Endothelial cell of umbilical vein (primary cell): Measurements from ENCODE around the gene SAP130. TPM values are rescaled to one million over a fixed set of nuclear protein-coding genes. Genes with fewer than 3 reads are reported as not detected.

Source experiments
- BruUV-seq: library from RNA; stranded (reverse); fragments of 400-500 nt; replicated peaks from 2 replicates; lab custom pipeline; 2021; lab: Mats Ljungman, UMichigan
- CTCF ChIA-PET: fragments of 300-600, 350-600 bp; sonication (Branson Sonifier 250); formaldehyde crosslinking; loops from one replicate; lab custom pipeline; 2021; ENCODE audit warnings: antibody characterized with exemption, inconsistent platforms; lab: Charles Lee
- POLR2A ChIA-PET: fragments of 300-600, 350-600 bp; sonication (Branson Sonifier 250); formaldehyde crosslinking; loops from one replicate; lab custom pipeline; 2021; ENCODE audit warnings: antibody characterized with exemption, inconsistent platforms; lab: Charles Lee
- DNase-seq: peaks from one replicate; pipeline ENCODE4 v3.0.0-alpha.2; 2011; ENCODE audit warnings: low read depth, low spot score
- FAIRE-seq: peaks from 2 replicates; lab custom pipeline; 2011; peaks lifted over from hg19 to GRCh38; lab: Jason Lieb, UNC
- H2AFZ ChIP-seq: 2 replicates; pipeline ENCODE4 v1.6.0; 2012; ENCODE audit warnings: low read depth, low read length, control low read depth, inconsistent platforms
- H3K27ac ChIP-seq: 2 replicates; pipeline ENCODE4 v1.5.1; 2011; ENCODE audit warnings: low read depth, mild to moderate bottlenecking, control low read depth, low read length, moderate library complexity; ENCODE audit not compliant: insufficient read depth
- H3K27me3 ChIP-seq, 2 experiments: 2 replicates each; pipeline versions ENCODE4 v1.6.0 to v1.6.1; 2011; ENCODE audit warnings: low read length in 2 of 2, mixed read lengths in 1 of 2; ENCODE audit not compliant: control insufficient read depth in 2 of 2, insufficient read depth in 2 of 2
- H3K36me3 ChIP-seq, 2 experiments: 2 replicates in 1 of 2; 3 replicates in 1 of 2; pipeline ENCODE4 v1.5.1; 2011; ENCODE audit warnings: low read length in 2 of 2, mild to moderate bottlenecking in 1 of 2, moderate library complexity in 1 of 2; ENCODE audit not compliant: control insufficient read depth in 2 of 2, insufficient read depth in 2 of 2; ENCODE audit errors: extremely low read depth in 1 of 2
- H3K4me1 ChIP-seq: 3 replicates; pipeline ENCODE4 v1.5.1; 2011; ENCODE audit warnings: mild to moderate bottlenecking, low read length; ENCODE audit not compliant: control insufficient read depth, insufficient read depth; ENCODE audit errors: extremely low read depth
- H3K4me2 ChIP-seq: 2 replicates; pipeline ENCODE4 v1.6.1; 2011; ENCODE audit warnings: low read length, control low read depth, mixed read lengths; ENCODE audit not compliant: insufficient read depth
- H3K4me3 ChIP-seq, 3 experiments: fragments of 200-600 bp in 1 of 3; sonication (generic), shearing (Covaris generic) in 1 of 3; replicated peaks in 1 of 3; 2 replicates each; pipeline ENCODE4 v1.5.1; 2011 to 2016; ENCODE audit warnings: control low read depth in 3 of 3, low read length in 3 of 3, mild to moderate bottlenecking in 2 of 3, inconsistent platforms in 1 of 3, low read depth in 1 of 3, moderate library complexity in 1 of 3; ENCODE audit not compliant: insufficient read depth in 1 of 3
- H3K79me2 ChIP-seq: 2 replicates; pipeline ENCODE4 v1.6.0; 2012; ENCODE audit warnings: low read length, inconsistent platforms; ENCODE audit not compliant: control insufficient read depth, insufficient read depth
- H3K9ac ChIP-seq: replicated peaks from 2 replicates; pipeline ENCODE3; 2011; ENCODE audit warnings: low read length, control low read depth; ENCODE audit not compliant: insufficient read depth; ENCODE audit errors: extremely low read depth
- H3K9me1 ChIP-seq: replicated peaks from 3 replicates; pipeline ENCODE4 v1.6.0; 2011; ENCODE audit warnings: mild to moderate bottlenecking, low read length; ENCODE audit not compliant: control insufficient read depth, insufficient read depth; ENCODE audit errors: extremely low read depth
- H3K9me3 ChIP-seq: replicated peaks from 2 replicates; pipeline ENCODE4 v1.5.1; 2012; ENCODE audit warnings: low read length, inconsistent platforms; ENCODE audit not compliant: control insufficient read depth, insufficient read depth
- H4K20me1 ChIP-seq: replicated peaks from 2 replicates; pipeline ENCODE3; 2011; ENCODE audit warnings: mild to moderate bottlenecking, low read length; ENCODE audit not compliant: control insufficient read depth, insufficient read depth; ENCODE audit errors: extremely low read depth
- CTCF ChIP-seq, 2 donors: IDR thresholded peaks; 1 replicate in 1 of 2; 2 replicates in 1 of 2; pipeline ENCODE4 v1.5.1; 2011; ENCODE audit warnings: low read length in 2 of 2, mild to moderate bottlenecking in 2 of 2, moderate library complexity in 2 of 2, control low read depth in 1 of 2, inconsistent platforms in 1 of 2, low read depth in 1 of 2; ENCODE audit not compliant: insufficient read depth in 1 of 2; ENCODE audit errors: extremely low read depth in 1 of 2
- EZH2 ChIP-seq: IDR thresholded peaks from 2 replicates; pipeline ENCODE4 v1.6.1; 2012; ENCODE audit warnings: borderline replicate concordance, low read depth, mild to moderate bottlenecking, moderate library complexity, low read length, inconsistent platforms; ENCODE audit not compliant: severe bottlenecking
- FOS ChIP-seq: IDR thresholded peaks from 2 replicates; pipeline ENCODE4 v1.6.1; 2011; ENCODE audit warnings: mild to moderate bottlenecking, low read length, moderate library complexity, borderline replicate concordance; ENCODE audit not compliant: insufficient read depth
- GATA2 ChIP-seq: IDR thresholded peaks from 2 replicates; pipeline ENCODE4 v1.7.0; 2011; ENCODE audit warnings: low read depth, mild to moderate bottlenecking, moderate library complexity, mixed read lengths, low read length; ENCODE audit not compliant: insufficient read length, insufficient read depth
- JUN ChIP-seq: IDR thresholded peaks from 2 replicates; pipeline ENCODE4 v1.6.1; 2011; ENCODE audit warnings: borderline replicate concordance, low read depth; ENCODE audit not compliant: insufficient read length, insufficient read depth
- MAX ChIP-seq: IDR thresholded peaks from 2 replicates; pipeline ENCODE4 v1.6.1; 2011; ENCODE audit not compliant: insufficient read depth, insufficient read length
- MYC ChIP-seq: IDR thresholded peaks from one replicate; pipeline ENCODE4 v1.6.1; 2011; ENCODE audit warnings: mild to moderate bottlenecking, low read depth, low read length
- POLR2A ChIP-seq: IDR thresholded peaks from 2 replicates; pipeline ENCODE4 v1.6.1; 2012; ENCODE audit warnings: low read depth, mild to moderate bottlenecking, control low read depth, low read length
- POLR2AphosphoS5 ChIP-seq: IDR thresholded peaks from 2 replicates; pipeline ENCODE4 v1.6.1; 2012; ENCODE audit warnings: low read depth, mild to moderate bottlenecking, control low read depth, low read length, moderate library complexity; ENCODE audit not compliant: insufficient read depth
- dilution Hi-C: fragments of 300-500 bp; cut with MboI; formaldehyde crosslinking; loops from one replicate; pipeline ENCODE4 v1.15.0; 2019; ENCODE audit warnings: low sequenced_read_pairs; ENCODE audit not compliant: extremely low pct_ligation_motif_present
- intact Hi-C: fragments of 100-400 bp; cut with micrococcal nuclease; formaldehyde crosslinking; loops from one replicate; pipeline ENCODE4 v1.10.0; 2022
- polyA plus RNA-seq, 4 experiments: library from polyadenylated mRNA; depleted of rRNA in 3 of 4; stranded (reverse) in 3 of 4; unstranded in 1 of 4; fragments of >200 nt; gene quantifications; 2 replicates each; pipeline versions ENCODE4 v1.2.1 to v1.2.3, GENCODE V29; 2011 to 2012; ENCODE audit warnings: missing spikeins in 1 of 4
- small RNA-seq: library from RNA; depleted of rRNA; stranded (forward); fragments of <200 nt; gene quantifications from one replicate; pipeline ENCODE3, GENCODE V24; 2012; ENCODE audit warnings: low replicate concordance, low read depth; ENCODE audit not compliant: insufficient read depth, insufficient read length
- total RNA-seq: library from RNA; stranded (reverse); gene quantifications from 2 replicates; pipeline ENCODE4 v1.2.3, GENCODE V29; 2021

SAP130 gene
- total and polyA plus RNA-seq, 2 donors (not counting 3 experiments of a cell fraction or from before 2014, with no cell fraction given): 26.8 to 34.3 TPM

- Histone ChIP-seq H3K9me1 (no peaks in the 10 kb centered on the region), H3K27ac (no peak overlapping the region), H3K9ac (no peak overlapping the region), H4K20me1 (no peaks in the 10 kb centered on the region), H3K79me2 (peaks cover 7% of the 10 kb centered on the region), H3K36me3 (no peaks in the 10 kb centered on the region), H3K27me3 (peaks cover 0 to 2% of the 10 kb centered on the region in 2 experiments), H3K4me2 (no peak overlapping the region), H2AFZ (no peak overlapping the region), H3K4me1 (peaks cover 9% of the 10 kb centered on the region), H3K4me3 (no peak overlapping the region), H3K9me3 (no peaks in the 10 kb centered on the region)
- TF ChIP-seq CTCF (IDR thresholded peaks at IDR 0.05; ENCODE audit: extremely low read depth in 1 of 2, insufficient read depth in 1 of 2, low read depth in 1 of 2, low read length in 2 of 2): no peak
- TF ChIP-seq POLR2A: no peak
- no peak for TF ChIP-seq GATA2
- TF ChIP-seq EZH2: no peak
- TF ChIP-seq POLR2AphosphoS5: no peak
- no peak for TF ChIP-seq MYC
- no peak for TF ChIP-seq JUN
- no peak for TF ChIP-seq FOS
- TF ChIP-seq MAX: no peak
- DNase-seq (no peak), FAIRE-seq (no peak)
- ChIA-PET CTCF (no interaction called here), POLR2A (no interaction called here)
- BruUV-seq: no TSS peak
- intact Hi-C loops (no loop called here), dilution Hi-C loops (no loop called here)
These were observed 136.0 kb downstream of the SAP130 start for GRCh38 chr2:127891811-127892210.

Small RNAs within 50 kb of the gene (small RNA-seq; reads per million reads assigned to genes)
- gene AC012306.1 (not detected), gene AC108059.3 (not detected), gene RF00019 (not detected)

Other genes starting within 250 kb of the SAP130 start
- 52.5 and 54.7 TPM in 2 replicates for gene WDR33, start 216.9 kb downstream of the SAP130 start, total RNA-seq
- 15.2 and 16.4 TPM in 2 replicates for gene WDR33, start 216.9 kb downstream of the SAP130 start, polyA plus RNA-seq
- gene POLR2D, start 169.9 kb downstream of the SAP130 start, total RNA-seq: 44.1 and 44.5 TPM in 2 replicates
- gene POLR2D, start 169.9 kb downstream of the SAP130 start, polyA plus RNA-seq: 8.1 and 10.0 TPM in 2 replicates
- 20.7 and 21.5 TPM in 2 replicates for gene AMMECR1L, start 142.1 kb downstream of the SAP130 start, total RNA-seq
- gene AMMECR1L, start 142.1 kb downstream of the SAP130 start, polyA plus RNA-seq: 12.1 and 14.8 TPM in 2 replicates
- 77.5 and 83.2 TPM in 2 replicates for gene UGGT1, start 63.1 kb upstream of the SAP130 start, total RNA-seq
- gene UGGT1, start 63.1 kb upstream of the SAP130 start, polyA plus RNA-seq: 23.4 and 27.6 TPM in 2 replicates